ENCODE data around the gene ATG16L1. TPM values are rescaled to one million over a fixed set of nuclear protein-coding genes. Genes with fewer than 3 reads are reported as not detected.

ATG16L1 gene
- total and polyA plus RNA-seq, 2 of the 4 experiments (the other 2 are of a cell fraction) = 20.0 to 26.2 TPM

DNA sequence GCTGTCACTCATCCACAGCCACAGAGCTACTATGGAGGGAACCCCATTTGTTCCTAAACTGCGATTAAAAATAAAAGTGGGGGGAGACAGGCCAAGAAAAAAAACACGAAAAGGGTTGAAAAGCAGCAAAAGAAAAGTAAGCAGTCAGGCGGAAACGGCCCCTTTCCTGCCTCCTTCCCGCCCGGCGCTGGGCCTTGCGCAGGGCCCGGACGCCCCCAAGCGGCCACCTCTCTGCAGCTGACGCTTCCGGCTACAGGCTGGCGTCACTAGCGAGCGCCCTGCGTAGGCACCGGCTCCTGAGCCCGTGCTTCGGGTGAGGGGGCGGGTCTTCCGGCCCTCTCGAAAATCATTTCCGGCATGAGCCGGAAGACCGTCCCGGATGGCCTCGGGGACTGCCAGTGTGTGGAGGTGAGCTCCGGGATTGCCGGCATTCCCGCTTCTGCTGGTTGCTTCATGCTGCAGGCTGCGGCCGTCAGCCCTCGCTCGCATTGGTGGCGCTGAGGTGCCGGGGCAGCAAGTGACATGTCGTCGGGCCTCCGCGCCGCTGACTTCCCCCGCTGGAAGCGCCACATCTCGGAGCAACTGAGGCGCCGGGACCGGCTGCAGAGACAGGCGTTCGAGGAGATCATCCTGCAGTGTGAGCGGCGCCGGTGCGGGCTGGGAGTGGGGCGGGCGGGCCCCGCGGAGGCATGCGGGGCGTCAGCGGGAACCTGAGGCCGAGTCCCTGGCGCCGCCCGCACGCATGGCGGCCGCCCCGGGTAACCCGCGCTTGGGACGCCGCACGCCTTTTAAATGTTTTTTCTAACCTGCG, at the start of gene ATG16L1 (continued):
- TF ChIP-seq, protein P1, sequence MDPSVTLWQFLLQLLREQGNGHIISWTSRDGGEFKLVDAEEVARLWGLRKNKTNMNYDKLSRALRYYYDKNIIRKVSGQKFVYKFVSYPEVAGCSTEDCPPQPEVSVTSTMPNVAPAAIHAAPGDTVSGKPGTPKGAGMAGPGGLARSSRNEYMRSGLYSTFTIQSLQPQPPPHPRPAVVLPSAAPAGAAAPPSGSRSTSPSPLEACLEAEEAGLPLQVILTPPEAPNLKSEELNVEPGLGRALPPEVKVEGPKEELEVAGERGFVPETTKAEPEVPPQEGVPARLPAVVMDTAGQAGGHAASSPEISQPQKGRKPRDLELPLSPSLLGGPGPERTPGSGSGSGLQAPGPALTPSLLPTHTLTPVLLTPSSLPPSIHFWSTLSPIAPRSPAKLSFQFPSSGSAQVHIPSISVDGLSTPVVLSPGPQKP (IDR thresholded peaks at IDR 0.05; ENCODE audit: borderline replicate concordance, low read depth, low read length) = no peak; the same call in 1 of the 2 replicates
- peak; percentile 59 for TF ChIP-seq MXI1 (IDR thresholded peaks at IDR 0.05; ENCODE audit: borderline replicate concordance, low read depth, low read length)
- TF ChIP-seq MAZ (IDR thresholded peaks at IDR 0.05; ENCODE audit: borderline replicate concordance, low read depth, low read length) = peak; percentile 86
- TF ChIP-seq RCOR1 (IDR thresholded peaks at IDR 0.05; ENCODE audit: insufficient replicate concordance, low read length) = peak; percentile 74

Data from IMR-90 (cell line).